ENCODE results near the gene AQR.
A peak's percentile ranks its signal among the peaks of the same experiment; 100 is the strongest.

The AQR gene

DNA sequence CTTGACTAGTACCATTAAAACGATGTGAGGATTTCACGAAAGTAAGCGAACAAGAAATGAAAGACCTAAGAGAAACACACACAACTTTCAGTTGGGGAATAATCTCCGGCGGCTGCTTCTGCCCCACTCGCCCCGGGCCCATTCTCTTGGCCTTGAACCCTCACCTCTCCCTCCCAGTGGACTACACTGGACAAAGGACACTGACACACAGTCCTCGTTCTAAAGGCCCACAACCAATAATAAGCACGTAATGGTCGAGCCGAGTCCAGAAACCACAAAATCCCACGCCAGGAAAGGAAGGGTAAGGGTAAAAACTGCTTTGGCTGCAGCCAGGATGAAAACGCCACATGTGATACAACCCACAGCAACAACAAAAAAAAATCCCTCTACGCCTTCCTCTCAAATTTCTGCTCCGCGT lies 18.1 kb upstream of the AQR start:
- CTCF ChIA-PET: interaction anchor here (1.3 to 1.4 kb wide), 2 partner anchors 18 to 31 kb away, joined by 4 to 5 read pairs; partner anchors contain the start of gene AQR
- H3K27ac ChIP-seq: peak overlapping the region; percentile 91

DNA sequence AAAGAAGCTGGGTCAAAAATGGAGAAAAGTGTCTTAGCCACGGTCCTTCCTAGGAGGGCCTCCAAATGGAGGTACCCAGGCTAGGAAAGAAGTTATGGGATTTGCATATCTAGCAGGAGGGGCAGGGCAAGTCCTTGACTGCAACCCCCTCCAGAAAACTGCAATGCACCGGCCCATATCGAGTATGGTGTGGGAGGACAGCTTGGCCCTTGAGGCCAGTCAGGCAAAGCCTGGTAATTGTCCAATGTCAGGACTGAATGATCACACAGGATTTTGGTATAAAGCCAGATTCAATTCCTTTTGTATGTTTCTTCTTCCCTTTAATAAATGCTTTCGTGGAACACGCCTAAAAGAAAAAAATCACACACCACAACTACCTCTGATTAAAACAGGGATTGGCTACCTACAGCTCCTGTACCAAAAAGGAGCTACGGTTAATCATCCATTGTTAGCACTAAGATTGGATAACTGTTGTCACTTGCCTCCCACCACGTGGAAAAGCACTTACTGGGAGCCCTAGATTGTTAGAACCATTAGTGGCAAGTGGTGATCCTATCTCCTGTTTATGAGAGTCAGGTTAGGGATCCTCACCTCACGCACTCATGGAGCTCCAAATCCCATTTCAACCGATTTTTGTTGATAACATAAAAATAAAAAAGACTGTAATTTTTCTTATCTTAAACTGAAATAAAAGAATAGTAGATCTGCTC lies 17.4 kb upstream of the AQR start:
- ChIA-PET CTCF (interaction anchor here (1.1 to 1.4 kb wide), 2 partner anchors 32 to 33 kb away, joined by 3 to 5 read pairs; no protein-coding TSS in a partner anchor), POLR2A (ENCODE audit: low non-redundant PET) (no interaction called here)
- TF ChIP-seq, protein P1, sequence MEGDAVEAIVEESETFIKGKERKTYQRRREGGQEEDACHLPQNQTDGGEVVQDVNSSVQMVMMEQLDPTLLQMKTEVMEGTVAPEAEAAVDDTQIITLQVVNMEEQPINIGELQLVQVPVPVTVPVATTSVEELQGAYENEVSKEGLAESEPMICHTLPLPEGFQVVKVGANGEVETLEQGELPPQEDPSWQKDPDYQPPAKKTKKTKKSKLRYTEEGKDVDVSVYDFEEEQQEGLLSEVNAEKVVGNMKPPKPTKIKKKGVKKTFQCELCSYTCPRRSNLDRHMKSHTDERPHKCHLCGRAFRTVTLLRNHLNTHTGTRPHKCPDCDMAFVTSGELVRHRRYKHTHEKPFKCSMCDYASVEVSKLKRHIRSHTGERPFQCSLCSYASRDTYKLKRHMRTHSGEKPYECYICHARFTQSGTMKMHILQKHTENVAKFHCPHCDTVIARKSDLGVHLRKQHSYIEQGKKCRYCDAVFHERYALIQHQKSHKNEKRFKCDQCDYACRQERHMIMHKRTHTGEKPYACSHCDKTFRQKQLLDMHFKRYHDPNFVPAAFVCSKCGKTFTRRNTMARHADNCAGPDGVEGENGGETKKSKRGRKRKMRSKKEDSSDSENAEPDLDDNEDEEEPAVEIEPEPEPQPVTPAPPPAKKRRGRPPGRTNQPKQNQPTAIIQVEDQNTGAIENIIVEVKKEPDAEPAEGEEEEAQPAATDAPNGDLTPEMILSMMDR (conservative IDR thresholded peaks at IDR 0.05; ENCODE audit: low read depth): no peak
- DNase-seq (ENCODE audit: low spot score): no peak
- no peak overlapping the region for H3K27ac ChIP-seq

More for the DNA sequence above, 18.1 kb upstream of the AQR start:
- TF ChIP-seq, protein P1 (conservative IDR thresholded peaks at IDR 0.05; ENCODE audit: low read depth): no peak
- no peak for DNase-seq (ENCODE audit: low spot score)
- POLR2A ChIA-PET (ENCODE audit: low non-redundant PET): interaction anchor here (0.9 to 1.5 kb wide), 6 partner anchors 13 to 306 kb away, joined by 3 to 6 read pairs (median 4); partner anchors contain the start of gene AQR

DNA sequence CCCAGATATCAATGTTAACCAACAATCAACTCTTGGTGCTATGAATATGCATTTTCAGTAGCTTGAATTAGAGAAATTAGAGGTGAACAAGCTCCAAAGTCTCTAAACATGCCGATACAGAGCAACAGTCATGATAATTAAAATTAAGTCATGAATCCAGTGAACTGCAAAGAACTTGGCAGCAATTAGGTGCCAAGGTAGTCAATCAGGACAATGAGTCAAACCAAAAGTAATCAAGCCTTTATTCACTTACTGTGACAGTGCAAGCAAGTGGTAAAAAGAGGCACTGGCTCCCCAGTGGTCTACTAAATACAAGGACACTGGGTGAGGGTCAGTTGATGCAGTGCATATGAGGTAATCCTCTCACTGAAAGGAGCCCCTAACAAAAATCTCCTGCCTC lies 16.8 kb upstream of the AQR start:
- ChIA-PET CTCF (interaction anchor here (0.7 to 1.1 kb wide), 2 partner anchors 33 to 1830 kb away, joined by 3 read pairs; no protein-coding TSS in a partner anchor), POLR2A (ENCODE audit: low non-redundant PET) (no interaction called here)
- TF ChIP-seq, protein P1 (conservative IDR thresholded peaks at IDR 0.05; ENCODE audit: low read depth): no peak
- H3K27ac ChIP-seq: no peak overlapping the region
- no peak for DNase-seq (ENCODE audit: low spot score)

DNA sequence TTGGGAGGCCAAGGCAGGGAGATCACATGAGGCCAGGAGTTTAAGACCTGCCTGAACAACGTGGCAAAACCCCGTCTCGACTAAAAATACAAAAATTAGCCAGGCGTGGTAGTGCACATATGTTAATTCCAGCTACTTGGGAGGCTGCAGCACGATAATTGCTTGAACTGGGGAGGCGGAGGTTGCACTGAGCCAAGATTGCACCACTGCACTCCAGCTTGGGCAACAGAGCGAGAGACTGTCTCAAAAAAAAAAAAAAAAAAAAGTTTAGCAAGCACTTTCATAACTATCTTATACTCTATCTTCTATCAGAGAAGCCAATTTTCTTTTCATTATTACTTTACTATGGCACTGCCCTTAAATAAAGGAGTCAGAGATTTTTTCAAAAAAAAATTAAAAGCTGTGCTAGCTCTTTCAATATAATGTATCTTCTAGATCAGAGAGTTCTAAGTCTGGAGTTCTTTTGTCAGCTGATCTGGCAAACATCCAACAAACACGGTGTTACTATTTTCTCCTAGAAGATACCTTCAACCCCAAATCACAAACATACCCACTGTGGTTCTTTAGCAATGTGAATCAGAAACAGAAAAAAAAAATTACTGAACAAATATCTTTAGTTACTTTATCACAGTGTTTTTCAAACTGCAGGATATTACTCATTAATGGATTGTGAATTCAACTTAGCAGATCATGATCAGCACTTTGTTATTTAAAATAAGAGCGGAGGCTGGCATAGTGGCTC lies 15.5 kb upstream of the AQR start:
- ChIA-PET POLR2A (ENCODE audit: low non-redundant PET) (interaction anchor here (0.6 kb wide), 1 partner anchor 15 kb away, joined by 5 read pairs; no protein-coding TSS in a partner anchor), CTCF (interaction anchor here (0.7 to 1.0 kb wide), 3 partner anchors 15 to 265 kb away, joined by 3 to 7 read pairs (median 3); partner anchors contain the start of gene AQR)
- H3K27ac ChIP-seq: peak overlapping the region; percentile 43
- TF ChIP-seq, protein P1 (conservative IDR thresholded peaks at IDR 0.05; ENCODE audit: low read depth): no peak
- DNase-seq (ENCODE audit: low spot score): no peak

DNA sequence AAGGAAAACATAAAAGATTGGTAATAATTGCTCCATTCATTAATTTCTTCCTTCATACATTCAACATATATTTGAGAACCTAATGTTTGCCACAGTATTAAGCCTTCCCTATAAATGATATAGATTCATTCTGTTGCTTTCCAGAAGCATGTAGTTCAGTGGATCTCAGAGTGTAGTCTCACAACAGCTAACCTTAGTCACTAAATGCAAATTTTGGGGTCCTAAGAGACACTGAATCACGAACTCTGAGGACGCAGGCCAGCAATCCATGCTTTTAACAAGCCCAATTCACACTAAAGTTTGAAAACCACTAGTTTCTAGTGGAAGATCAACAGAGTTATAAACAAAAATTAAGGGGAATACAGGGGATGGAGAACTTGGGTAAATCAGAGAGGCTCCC lies 7.2 kb upstream of the AQR start:
- TF ChIP-seq, protein P1 (conservative IDR thresholded peaks at IDR 0.05; ENCODE audit: low read depth): no peak
- DNase-seq (ENCODE audit: low spot score): no peak
- ChIA-PET CTCF (interaction anchor here (0.6 kb wide), 2 partner anchors 28 to 144 kb away, joined by 3 to 6 read pairs; no protein-coding TSS in a partner anchor), POLR2A (ENCODE audit: low non-redundant PET) (no interaction called here)
- no peak overlapping the region for H3K27ac ChIP-seq

DNA sequence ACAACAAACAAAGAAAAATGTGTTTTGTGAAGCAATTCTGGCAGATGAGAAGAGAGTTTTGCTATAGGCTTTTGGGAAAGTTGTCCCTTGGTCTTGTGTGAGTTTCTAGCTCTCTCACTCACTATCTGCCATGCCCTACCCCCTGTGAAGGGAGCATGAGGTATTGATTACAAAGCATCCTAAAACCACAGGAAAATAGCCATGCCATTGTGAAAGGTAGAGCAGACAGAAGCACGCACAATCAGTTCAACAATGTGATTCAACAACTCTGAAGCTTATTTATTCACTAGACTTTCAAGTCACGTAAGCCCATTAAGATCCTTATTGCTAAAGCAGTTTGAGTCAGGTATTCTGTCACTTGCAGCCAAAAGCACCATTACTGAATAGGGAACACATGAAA lies 6.5 kb upstream of the AQR start:
- no peak overlapping the region for H3K27ac ChIP-seq
- TF ChIP-seq, protein P1 (conservative IDR thresholded peaks at IDR 0.05; ENCODE audit: low read depth): no peak
- POLR2A ChIA-PET (ENCODE audit: low non-redundant PET): no interaction called here
- DNase-seq (ENCODE audit: low spot score): no peak
- CTCF ChIA-PET: interaction anchor here (0.6 kb wide), 1 partner anchor 29 kb away, joined by 6 read pairs; no protein-coding TSS in a partner anchor
